ENCODE data around the gene MYCN.
"Not testable (repeated sequence)": the region's sequence is repeated elsewhere in the genome, so short reads cannot be mapped to it uniquely, and the experiment has no call there.

MYCN gene

GRCh38 chr2:15901095-15901807 lies 39.1 kb upstream of the MYCN start:
- no peak overlapping the region for H3K4me3 ChIP-seq (ENCODE audit: low read depth, low read length)
- no peak for DNase-seq (ENCODE audit: low read depth)
- TF ChIP-seq CTCF (IDR thresholded peaks at IDR 0.05; ENCODE audit: control insufficient read depth, extremely low read depth, insufficient read depth) = no peak

GRCh38 chr2:15901808-15902130 lies 38.6 kb upstream of the MYCN start:
- TF ChIP-seq CTCF (IDR thresholded peaks at IDR 0.05; ENCODE audit: control insufficient read depth, extremely low read depth, insufficient read depth) = no peak

GRCh38 chr2:15903910-15904309 lies 36.4 kb upstream of the MYCN start:
- not testable (repeated sequence) for DNase-seq (ENCODE audit: low read depth); H3K4me3 ChIP-seq (ENCODE audit: low read depth, low read length)

More at GRCh38 chr2:15901808-15902130, 38.6 kb upstream of the MYCN start:
- H3K4me3 ChIP-seq (ENCODE audit: low read depth, low read length) = no peak overlapping the region
- DNase-seq (ENCODE audit: low read depth) = no peak

GRCh38 chr2:15905267-15905645 lies 35.1 kb upstream of the MYCN start:
- no peak for TF ChIP-seq CTCF (IDR thresholded peaks at IDR 0.05; ENCODE audit: control insufficient read depth, extremely low read depth, insufficient read depth)
- no peak overlapping the region for H3K4me3 ChIP-seq (ENCODE audit: low read depth, low read length)
- DNase-seq (ENCODE audit: low read depth) = no peak

GRCh38 chr2:15905986-15906491 lies 34.3 kb upstream of the MYCN start:
- no peak overlapping the region for H3K4me3 ChIP-seq (ENCODE audit: low read depth, low read length)
- no peak for DNase-seq (ENCODE audit: low read depth)
- TF ChIP-seq CTCF (IDR thresholded peaks at IDR 0.05; ENCODE audit: control insufficient read depth, extremely low read depth, insufficient read depth) = no peak

GRCh38 chr2:15906778-15907177 lies 33.6 kb upstream of the MYCN start:
- DNase-seq (ENCODE audit: low read depth) = no peak
- no peak for TF ChIP-seq CTCF (IDR thresholded peaks at IDR 0.05; ENCODE audit: control insufficient read depth, extremely low read depth, insufficient read depth)
- H3K4me3 ChIP-seq (ENCODE audit: low read depth, low read length) = no peak overlapping the region

GRCh38 chr2:15907461-15908324 lies 32.7 kb upstream of the MYCN start:
- H3K4me3 ChIP-seq (ENCODE audit: low read depth, low read length) = no peak overlapping the region
- DNase-seq (ENCODE audit: low read depth) = no peak
- TF ChIP-seq CTCF (IDR thresholded peaks at IDR 0.05; ENCODE audit: control insufficient read depth, extremely low read depth, insufficient read depth) = no peak

All from LNCaP clone FGC (cell line).